Fibroblast of lung (primary cell): ENCODE results near the gene GP5. TPM values are rescaled to one million over a fixed set of nuclear protein-coding genes. Genes with fewer than 3 reads are reported as not detected.

Source experiments
- DNase-seq, 2 donors: peaks; one replicate each; pipeline versions ENCODE4 v3.0.0 to v3.0.0-alpha.2; 2010; ENCODE audit warnings: low read depth in 2 of 2
- H2AFZ ChIP-seq: 2 replicates; pipeline ENCODE4 v1.5.1; 2012; ENCODE audit warnings: low read length, control low read depth, inconsistent platforms
- H3K27ac ChIP-seq: 2 replicates; pipeline ENCODE4 v1.5.1; 2011; ENCODE audit warnings: low read length, control low read depth; ENCODE audit not compliant: insufficient read depth
- H3K27me3 ChIP-seq: 2 replicates; pipeline ENCODE4 v1.5.1; 2011; ENCODE audit warnings: mild to moderate bottlenecking, low read length; ENCODE audit not compliant: control insufficient read depth, insufficient read depth
- H3K36me3 ChIP-seq: 2 replicates; pipeline ENCODE4 v1.5.1; 2011; ENCODE audit warnings: low read length; ENCODE audit not compliant: control insufficient read depth, insufficient read depth
- H3K4me1 ChIP-seq: 2 replicates; pipeline ENCODE4 v1.5.1; 2011; ENCODE audit warnings: low read length; ENCODE audit not compliant: control insufficient read depth, insufficient read depth; ENCODE audit errors: extremely low read depth
- H3K4me2 ChIP-seq: 2 replicates; pipeline ENCODE4 v1.5.1; 2011; ENCODE audit warnings: low read length, control low read depth; ENCODE audit not compliant: insufficient read depth; ENCODE audit errors: extremely low read depth
- H3K4me3 ChIP-seq, 4 experiments: fragments of 200-600 bp in 1 of 4; sonication (generic) in 1 of 4; replicated peaks in 1 of 4; 2 replicates each; pipeline ENCODE4 v1.5.1; 2011 to 2016; ENCODE audit warnings: low read length in 4 of 4, low read depth in 3 of 4, mild to moderate bottlenecking in 3 of 4, control low read depth in 2 of 4, inconsistent platforms in 1 of 4, mixed read lengths in 1 of 4; ENCODE audit not compliant: insufficient read depth in 1 of 4; ENCODE audit errors: control extremely low read depth in 1 of 4
- H3K79me2 ChIP-seq: 2 replicates; pipeline ENCODE4 v1.5.1; 2012; ENCODE audit warnings: mild to moderate bottlenecking, low read length, inconsistent platforms; ENCODE audit not compliant: control insufficient read depth, insufficient read depth
- H3K9ac ChIP-seq: 2 replicates; pipeline ENCODE4 v1.5.1; 2011; ENCODE audit warnings: mild to moderate bottlenecking, low read length, control low read depth; ENCODE audit not compliant: insufficient read depth
- H3K9me3 ChIP-seq: 2 replicates; pipeline ENCODE4 v1.5.1; 2012; ENCODE audit warnings: low read depth, low read length; ENCODE audit not compliant: control insufficient read depth, insufficient read depth
- H4K20me1 ChIP-seq: 2 replicates; pipeline ENCODE4 v1.5.1; 2011; ENCODE audit warnings: low read length; ENCODE audit not compliant: control insufficient read depth, insufficient read depth; ENCODE audit errors: extremely low read depth
- CTCF ChIP-seq, 2 donors: IDR thresholded peaks in 1 of 2; conservative IDR thresholded peaks in 1 of 2; 1 replicate in 1 of 2; 2 replicates in 1 of 2; pipeline ENCODE4 v1.5.1; 2011 to 2012; ENCODE audit warnings: low read length in 2 of 2, control low read depth in 1 of 2, inconsistent platforms in 1 of 2, low read depth in 1 of 2, mild to moderate bottlenecking in 1 of 2
- EZH2 ChIP-seq: IDR thresholded peaks from 2 replicates; pipeline ENCODE4 v1.5.1; 2012; ENCODE audit warnings: low read length, control low read depth, mild to moderate bottlenecking; ENCODE audit errors: missing control alignments
- polyA plus RNA-seq, 2 donors: library from polyadenylated mRNA; depleted of rRNA in 1 of 2; stranded (reverse) in 1 of 2; unstranded in 1 of 2; fragments of >200 nt; gene quantifications; 2 replicates each; pipeline ENCODE4 v1.2.1, GENCODE V29; 2011 to 2012; ENCODE audit warnings: missing spikeins in 1 of 2
- total RNA-seq: library from RNA; depleted of rRNA; stranded (reverse); fragments of >200 nt; gene quantifications from 2 replicates; pipeline ENCODE4 v1.2.1, GENCODE V29; 2014

GP5 gene
- total and polyA plus RNA-seq, 2 donors (not counting 1 experiment from before 2014, with no cell fraction given), result 0.06 to 0.17 TPM

- Histone ChIP-seq H4K20me1 (no peaks in the 10 kb centered on the region), H3K79me2 (no peaks in the 10 kb centered on the region), H3K9ac (no peak overlapping the region), H3K27ac (no peak overlapping the region), H3K9me3 (no peaks in the 10 kb centered on the region), H3K4me3 (no peak overlapping the region), H3K36me3 (no peaks in the 10 kb centered on the region), H3K4me1 (no peaks in the 10 kb centered on the region), H3K27me3 (peaks cover 13% of the 10 kb centered on the region), H3K4me2 (no peak overlapping the region), H2AFZ (no peak overlapping the region)
- TF ChIP-seq CTCF (conservative IDR thresholded peaks at IDR 0.05 in 1 of 2, IDR thresholded peaks at IDR 0.05 in 1 of 2; ENCODE audit: low read depth in 1 of 2, low read length in 2 of 2) (no peak), EZH2 (no peak)
- DNase-seq, result no peak
Observed at GRCh38 chr3:194386066-194386465, 13.0 kb downstream of the GP5 start.

- no peak overlapping the region for H2AFZ ChIP-seq
- H4K20me1 ChIP-seq, result no peaks in the 10 kb centered on the region
- DNase-seq, result no peak
- H3K4me1 ChIP-seq, result no peaks in the 10 kb centered on the region
- no peak overlapping the region for H3K4me3 ChIP-seq
- H3K36me3 ChIP-seq, result no peaks in the 10 kb centered on the region
- H3K9ac ChIP-seq, result no peak overlapping the region
- H3K4me2 ChIP-seq, result no peak overlapping the region
- H3K27me3 ChIP-seq, result peaks cover 12% of the 10 kb centered on the region
- no peaks in the 10 kb centered on the region for H3K79me2 ChIP-seq
- H3K9me3 ChIP-seq, result no peaks in the 10 kb centered on the region
- no peak overlapping the region for H3K27ac ChIP-seq
- TF ChIP-seq CTCF (conservative IDR thresholded peaks at IDR 0.05 in 1 of 2, IDR thresholded peaks at IDR 0.05 in 1 of 2; ENCODE audit: low read depth in 1 of 2, low read length in 2 of 2) (no peak), EZH2 (no peak)
Observed at GRCh38 chr3:194384569-194385001, 14.5 kb downstream of the GP5 start.

GRCh38 chr3:194384156-194384555, 14.9 kb downstream of the GP5 start:
- no peaks in the 10 kb centered on the region for H3K79me2 ChIP-seq
- no peak overlapping the region for H3K27ac ChIP-seq
- H2AFZ ChIP-seq, result no peak overlapping the region
- no peak overlapping the region for H3K4me3 ChIP-seq
- H3K9ac ChIP-seq, result no peak overlapping the region
- DNase-seq, result no peak
- H3K4me2 ChIP-seq, result no peak overlapping the region
- TF ChIP-seq CTCF (conservative IDR thresholded peaks at IDR 0.05 in 1 of 2, IDR thresholded peaks at IDR 0.05 in 1 of 2; ENCODE audit: low read depth in 1 of 2, low read length in 2 of 2) (no peak), EZH2 (no peak)
- no peaks in the 10 kb centered on the region for H3K4me1 ChIP-seq
- peaks cover 9% of the 10 kb centered on the region for H3K27me3 ChIP-seq
- H3K9me3 ChIP-seq, result no peaks in the 10 kb centered on the region
- no peaks in the 10 kb centered on the region for H3K36me3 ChIP-seq
- no peaks in the 10 kb centered on the region for H4K20me1 ChIP-seq
